Epithelial cell of esophagus (primary cell): ENCODE results near the gene TIAM2.

ENCODE experiments used
- DNase-seq: peaks from one replicate; pipeline ENCODE4 v3.0.0; 2010; ENCODE audit warnings: low read depth
- H3K4me3 ChIP-seq: 2 replicates; pipeline ENCODE4 v1.5.1; 2011; ENCODE audit warnings: mild to moderate bottlenecking, low read length, control low read depth
- CTCF ChIP-seq: IDR thresholded peaks from 2 replicates; pipeline ENCODE4 v1.5.1; 2011; ENCODE audit warnings: low read depth, mild to moderate bottlenecking, low read length, control low read depth, inconsistent platforms; ENCODE audit not compliant: insufficient read depth; ENCODE audit errors: missing control alignments

TIAM2 gene

GRCh38 chr6:154991207-154991606 is 3.9 kb upstream of the TIAM2 start:
- H3K4me3 ChIP-seq: no peak overlapping the region
- peak; percentile 32 for TF ChIP-seq CTCF
- peak; percentile 81 for DNase-seq

- peak; percentile 52 for DNase-seq
- no peak for TF ChIP-seq CTCF
These were observed 2.1 kb upstream of the TIAM2 start for GRCh38 chr6:154993026-154993425.

GRCh38 chr6:154993710-154994109 is 1.4 kb upstream of the TIAM2 start:
- no peak for DNase-seq
- no peak overlapping the region for H3K4me3 ChIP-seq
- TF ChIP-seq CTCF: no peak

More at GRCh38 chr6:154993026-154993425, 2.1 kb upstream of the TIAM2 start:
- H3K4me3 ChIP-seq: no peak overlapping the region

GRCh38 chr6:154994836-154995253 is 270 bp upstream of the TIAM2 start:
- TF ChIP-seq CTCF: no peak
- no peak for DNase-seq
- no peak overlapping the region for H3K4me3 ChIP-seq

- H3K4me3 ChIP-seq: peak overlapping the region; percentile 44
- TF ChIP-seq CTCF: no peak
- no peak for DNase-seq
These were observed 988 bp downstream of the TIAM2 start for GRCh38 chr6:154996016-154996590.

- no peak overlapping the region for H3K4me3 ChIP-seq
- peak; percentile 90 for DNase-seq
- TF ChIP-seq CTCF: no peak
These were observed 1.8 kb downstream of the TIAM2 start for GRCh38 chr6:154996841-154997311.

GRCh38 chr6:154998855-154999254 is 3.7 kb downstream of the TIAM2 start:
- no peak overlapping the region for H3K4me3 ChIP-seq
- no peak for TF ChIP-seq CTCF
- DNase-seq: no peak
